NCI-H2107 treated with DMSO at 0.1 percent for 48 hours (cell line): Measurements from ENCODE around the gene TNP2.
"Not testable (repeated sequence)": the region's sequence is repeated elsewhere in the genome, so short reads cannot be mapped to it uniquely, and the experiment has no call there.

Source experiments
- DNase-seq: peaks from one replicate; lab custom pipeline; 2025; ENCODE audit not compliant: unreplicated experiment; lab: John Stamatoyannopoulos, UW

The TNP2 gene

DNA sequence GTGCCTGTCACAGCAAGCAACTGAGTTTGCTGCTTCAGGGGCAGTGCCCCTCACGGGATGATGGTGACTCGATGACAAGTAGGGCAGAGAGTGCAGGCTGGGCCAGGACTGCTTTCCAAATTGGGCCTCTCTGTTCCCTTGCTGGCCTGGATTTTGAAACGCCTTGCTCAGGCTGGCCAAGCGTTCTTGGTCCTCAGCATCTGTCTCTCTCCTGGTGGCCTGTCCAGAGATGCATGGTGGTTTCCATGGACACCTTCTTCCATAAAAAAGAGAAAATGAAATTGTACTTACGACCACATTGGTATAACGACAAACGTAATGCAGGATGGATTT lies 31.4 kb upstream of the TNP2 start:
- DNase-seq = no peak

DNA sequence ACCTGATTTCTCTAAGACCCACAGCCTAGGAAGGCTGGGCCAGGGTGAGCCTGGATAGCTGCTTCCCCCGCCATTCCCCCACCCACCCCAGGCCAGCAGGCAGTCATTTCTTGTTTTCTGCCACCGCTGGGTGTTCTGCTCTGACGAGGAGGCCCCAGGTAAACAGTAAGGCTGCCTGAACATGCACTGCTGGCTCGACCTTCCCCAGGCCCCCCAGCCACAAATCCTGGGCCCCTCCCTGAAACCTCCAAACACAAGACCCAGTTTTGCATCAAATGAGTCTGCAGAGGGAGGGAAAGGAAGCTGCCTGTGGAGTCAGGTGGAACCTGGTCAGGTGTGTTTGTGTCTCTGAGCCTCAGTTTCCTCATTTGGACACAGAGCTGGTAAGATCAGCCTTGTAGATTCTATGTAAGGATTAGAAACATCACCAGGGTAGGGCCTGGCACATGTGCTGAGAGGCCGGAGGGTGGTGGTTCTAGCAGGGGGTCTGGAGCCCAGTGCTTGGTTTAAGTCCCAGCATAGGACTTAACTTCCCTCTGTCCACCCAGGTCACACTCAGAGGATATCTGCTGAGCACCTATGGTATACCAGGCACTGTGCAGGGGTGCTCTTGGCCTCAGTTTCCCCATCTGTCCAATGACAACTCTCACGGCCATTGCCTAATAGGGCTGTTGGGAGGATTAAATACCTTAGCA lies 30.9 kb upstream of the TNP2 start:
- DNase-seq = no peak

DNA sequence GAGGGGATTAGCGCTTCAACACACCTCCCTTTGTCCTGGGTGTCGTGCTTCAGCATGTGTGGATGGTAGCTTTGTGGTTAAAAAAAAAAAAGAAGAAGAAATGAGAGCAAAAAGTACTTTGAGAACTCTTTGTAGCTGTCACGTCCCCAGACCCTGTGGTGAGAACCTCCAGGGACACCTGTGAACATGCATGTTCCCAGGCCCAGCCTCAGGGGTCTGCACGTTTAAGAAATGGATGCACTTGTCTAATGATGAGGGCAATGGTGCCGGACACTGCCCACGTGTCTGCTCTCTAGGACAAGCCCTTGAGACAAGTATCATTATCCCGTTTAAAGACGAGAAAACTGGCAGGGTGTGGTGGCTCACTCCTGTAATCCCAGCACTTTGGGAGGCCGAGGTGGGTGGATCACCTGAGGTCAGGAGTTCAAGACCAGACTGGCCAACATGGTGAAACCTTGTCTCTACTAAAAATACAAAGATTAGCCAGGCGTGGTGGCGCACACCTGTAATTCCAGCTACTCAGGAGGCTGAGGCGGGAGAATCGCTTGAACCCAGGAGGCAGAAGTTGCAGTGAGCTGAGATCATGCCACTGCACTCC lies 29.9 kb upstream of the TNP2 start:
- DNase-seq = not testable (repeated sequence)

DNA sequence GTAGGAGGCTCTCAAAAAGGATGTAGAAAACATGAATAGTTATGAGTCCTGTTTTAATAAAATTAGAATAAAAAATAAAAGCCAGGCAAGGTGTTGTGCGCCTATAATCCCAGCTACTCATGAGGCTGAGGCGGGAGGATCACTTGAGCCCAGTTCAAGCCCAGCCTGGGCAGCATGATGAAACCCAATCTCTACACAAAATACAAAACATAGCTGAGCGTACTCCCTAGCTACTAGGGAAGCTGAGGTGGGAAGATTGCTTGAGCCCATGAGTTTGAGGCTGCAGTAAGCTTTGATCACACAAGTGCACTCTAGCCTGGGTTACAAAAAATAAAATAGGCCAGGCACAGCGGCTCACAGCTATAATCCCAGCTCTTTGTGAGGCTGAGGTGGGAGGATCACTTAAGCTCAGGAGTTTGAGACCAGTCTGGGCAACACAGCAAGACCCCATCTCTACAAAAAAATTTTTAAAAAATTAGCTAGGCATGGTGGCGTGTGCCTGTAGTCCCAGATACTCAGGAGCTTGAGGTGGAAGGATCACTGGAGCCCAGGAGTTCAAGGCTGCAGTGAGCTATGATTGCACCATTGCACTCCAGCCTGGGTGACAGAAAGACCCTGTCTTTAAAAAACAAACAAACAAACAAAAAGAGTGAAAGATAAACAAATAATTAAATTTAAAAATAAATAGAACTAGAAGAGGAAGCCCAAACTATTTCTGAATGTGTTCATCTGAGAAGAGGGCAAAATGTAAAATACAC lies 29.2 kb upstream of the TNP2 start:
- no peak for DNase-seq

DNA sequence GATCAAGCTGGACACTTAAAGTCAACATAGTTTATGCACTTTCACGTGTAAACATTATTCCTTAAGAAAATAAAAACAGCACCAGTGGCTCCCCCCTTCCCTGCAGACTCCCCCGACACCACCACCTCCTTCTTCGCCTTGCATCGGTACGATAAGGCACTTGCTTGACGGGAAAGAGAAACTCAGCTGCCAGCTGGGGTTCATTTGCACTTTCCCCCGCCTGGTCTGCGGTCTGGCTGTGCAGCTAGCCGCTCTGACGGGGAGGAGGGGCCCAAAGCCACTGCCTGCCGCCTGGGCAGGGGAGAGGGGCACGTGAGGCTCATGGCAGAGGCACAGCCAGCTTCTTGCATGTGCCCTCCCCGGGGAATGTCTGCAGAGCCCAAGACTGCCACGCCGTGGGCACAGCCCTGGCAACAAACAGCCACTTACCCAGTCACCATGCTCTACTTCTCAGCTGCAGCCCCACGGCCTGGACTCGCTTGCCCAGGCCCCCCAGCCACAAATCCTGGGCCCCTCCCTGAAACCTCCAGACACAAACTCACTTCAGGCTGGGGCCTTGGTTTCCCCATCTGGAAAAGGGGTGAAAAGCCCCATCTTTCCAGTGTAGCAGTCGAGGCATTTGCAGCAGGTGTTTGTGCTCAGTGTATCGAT lies 28.5 kb upstream of the TNP2 start:
- DNase-seq = peak; percentile 89

DNA sequence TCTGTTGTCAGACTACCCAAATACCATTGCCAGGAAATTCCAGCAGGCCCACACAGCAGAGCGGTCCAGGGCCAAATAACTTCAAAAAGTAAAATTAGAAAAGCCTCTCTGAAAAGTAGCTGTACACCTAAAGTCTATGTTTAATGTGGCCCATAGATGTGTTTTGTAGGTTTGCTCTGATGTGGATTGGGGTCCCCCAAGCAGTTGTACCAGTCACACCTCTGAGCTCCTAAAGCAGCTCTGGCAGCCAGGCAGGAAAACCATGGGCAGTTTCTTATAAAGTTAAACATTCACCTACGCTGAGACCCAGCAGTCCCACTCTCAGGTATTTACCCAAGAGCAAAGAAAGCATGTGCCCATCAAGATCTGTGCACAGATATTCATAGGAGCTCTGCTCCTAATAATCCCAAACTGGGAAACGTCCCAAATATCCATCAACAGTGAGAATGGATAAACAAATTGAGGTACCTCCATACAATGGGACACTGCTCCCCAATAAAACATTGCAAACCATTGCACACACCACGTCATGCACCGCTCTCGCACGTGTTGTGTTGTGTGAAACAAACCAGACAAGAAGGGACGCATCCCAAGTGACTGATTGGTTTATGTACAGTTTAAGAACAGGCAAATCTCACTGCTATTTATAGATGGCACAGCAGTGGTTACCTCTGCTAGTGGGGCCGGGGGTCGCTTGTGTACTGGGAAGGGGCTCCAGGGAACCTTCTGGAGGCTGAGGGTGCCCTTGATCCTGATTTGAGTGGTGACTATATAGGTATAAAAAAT lies 27.8 kb upstream of the TNP2 start:
- no peak for DNase-seq

DNA sequence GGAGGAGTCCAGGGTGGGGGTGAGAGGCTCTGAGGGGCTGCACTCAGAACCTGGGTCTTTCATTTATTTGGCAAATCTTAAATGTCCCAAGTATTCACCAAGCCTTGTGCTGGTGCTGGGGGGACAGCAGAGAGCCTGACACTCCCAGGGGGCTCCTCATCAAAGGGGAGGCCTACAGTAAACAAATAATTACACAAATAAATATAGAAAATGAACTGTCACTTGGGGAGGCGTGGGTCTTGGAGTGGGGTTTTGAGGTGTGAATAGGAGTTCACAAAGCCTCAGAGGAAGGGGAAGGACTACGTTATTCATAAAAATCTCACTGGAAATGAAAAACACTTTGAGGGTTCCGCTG lies 27.2 kb upstream of the TNP2 start:
- DNase-seq = no peak

DNA sequence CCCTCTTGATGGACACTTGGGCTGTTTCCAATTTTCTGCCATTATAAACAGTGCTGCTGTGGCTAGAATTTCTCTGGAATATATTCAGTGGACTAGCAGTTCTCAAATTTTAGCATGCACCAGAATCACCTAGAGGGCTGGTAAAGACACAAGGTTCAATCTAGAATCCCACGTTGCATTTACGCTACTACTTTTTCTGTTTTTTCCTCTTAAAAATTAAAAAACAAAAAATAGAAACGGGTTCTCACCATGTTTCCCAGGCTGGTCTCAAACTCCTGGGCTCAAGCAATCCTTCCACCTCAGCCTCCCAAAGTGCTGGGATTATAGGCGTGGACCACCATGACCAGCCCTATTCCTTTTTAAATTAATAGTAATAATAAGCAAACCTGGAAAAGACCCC lies 26.5 kb upstream of the TNP2 start:
- no peak for DNase-seq

DNA sequence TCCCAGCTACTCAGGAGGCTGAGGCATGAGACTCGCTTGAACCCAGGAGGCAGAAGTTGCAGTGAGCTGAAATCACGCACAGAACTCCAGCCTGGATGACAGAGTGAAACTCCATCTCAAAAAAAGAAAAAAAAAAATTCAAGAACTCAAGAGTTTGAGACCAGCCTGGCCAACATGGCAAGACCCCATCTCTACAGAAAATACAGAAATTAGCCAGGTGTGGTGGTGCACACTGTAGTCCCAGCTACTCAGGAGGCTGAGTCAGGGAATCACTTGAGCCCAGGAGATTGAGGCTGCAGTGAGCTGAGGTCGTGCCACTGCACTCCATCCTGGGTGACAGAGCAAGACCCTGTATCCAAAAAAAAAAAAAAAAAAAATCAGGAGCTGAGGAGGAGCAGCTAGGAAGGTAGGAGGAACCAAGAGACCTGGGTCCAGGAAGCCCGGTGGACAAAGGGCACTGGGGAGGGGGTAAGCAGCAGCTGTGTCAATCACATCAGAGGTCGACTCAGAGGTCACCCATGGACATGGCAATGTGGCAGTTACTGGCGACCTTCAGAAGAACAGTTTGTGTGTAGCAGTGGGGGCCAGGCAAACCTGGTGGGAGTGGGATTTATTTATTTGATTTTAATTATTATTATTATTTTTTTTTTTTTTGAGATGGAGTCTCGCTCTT lies 23.1 kb upstream of the TNP2 start:
- DNase-seq = no peak

DNA sequence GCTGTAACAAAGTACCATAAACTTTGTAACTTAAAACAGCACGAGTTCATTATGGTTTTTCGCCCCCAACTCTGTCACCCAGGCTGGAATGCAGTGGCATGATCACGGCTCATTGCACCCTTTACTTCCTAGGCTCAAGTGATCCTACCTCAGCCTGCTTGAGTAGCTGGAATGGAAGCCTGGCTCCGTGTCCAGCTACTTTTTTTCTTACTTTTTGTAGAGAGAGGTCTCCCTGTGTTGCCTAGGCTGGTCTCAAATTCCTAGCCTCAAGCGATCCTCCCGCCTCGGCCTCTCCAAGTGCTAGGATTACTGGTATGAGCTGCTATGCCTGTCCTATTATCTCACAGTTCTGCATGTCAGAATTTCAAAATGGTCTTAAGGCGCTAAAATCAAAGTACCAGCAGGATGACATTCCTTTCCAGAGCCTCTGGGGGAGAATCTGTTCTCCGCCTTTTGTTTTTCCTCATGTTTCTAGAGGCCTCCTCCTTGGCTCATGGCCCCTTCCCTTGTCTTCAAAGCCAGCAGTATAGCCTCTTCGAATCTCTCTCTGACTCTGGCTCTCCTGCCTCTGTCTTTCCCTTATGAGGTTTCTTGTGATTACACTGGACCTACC lies 22.1 kb upstream of the TNP2 start:
- no peak for DNase-seq

DNA sequence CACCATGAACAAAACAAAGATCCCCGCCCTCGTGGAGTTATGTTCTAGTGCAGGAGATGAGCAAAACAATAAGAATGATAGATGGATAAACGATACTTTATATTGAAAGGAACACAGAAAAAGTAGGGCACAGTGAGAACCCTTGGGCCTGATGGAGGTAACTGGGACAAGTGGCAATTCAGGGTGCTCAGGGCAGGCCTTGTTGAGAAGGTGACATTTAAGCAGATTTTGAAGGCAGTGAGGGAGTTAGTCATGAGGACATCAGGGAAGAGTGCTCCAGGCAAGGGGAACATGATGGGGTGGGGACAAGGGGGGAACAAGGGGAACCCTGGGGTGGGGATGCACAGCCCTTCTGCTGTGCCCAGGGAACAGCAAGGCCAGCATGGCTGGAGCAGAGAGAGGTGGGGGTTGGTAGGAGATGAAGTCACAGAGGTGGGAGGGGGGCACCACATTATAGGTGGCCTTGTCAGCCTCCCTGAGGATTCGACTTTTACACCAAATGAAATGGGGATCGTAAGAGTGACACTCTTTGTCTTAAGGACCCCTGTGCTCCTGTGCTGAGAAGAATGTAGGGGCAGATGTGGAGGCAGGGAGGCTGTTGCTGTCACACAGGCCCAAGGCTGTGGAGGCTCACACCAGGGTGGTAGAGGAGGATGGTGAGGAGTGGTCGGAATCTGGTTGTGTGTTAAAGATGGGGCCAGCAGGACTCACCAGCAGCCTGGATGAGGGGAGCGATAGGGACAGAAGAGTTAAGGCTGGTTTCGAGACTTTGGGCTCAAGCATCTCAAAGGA lies 21.2 kb upstream of the TNP2 start:
- DNase-seq = no peak

DNA sequence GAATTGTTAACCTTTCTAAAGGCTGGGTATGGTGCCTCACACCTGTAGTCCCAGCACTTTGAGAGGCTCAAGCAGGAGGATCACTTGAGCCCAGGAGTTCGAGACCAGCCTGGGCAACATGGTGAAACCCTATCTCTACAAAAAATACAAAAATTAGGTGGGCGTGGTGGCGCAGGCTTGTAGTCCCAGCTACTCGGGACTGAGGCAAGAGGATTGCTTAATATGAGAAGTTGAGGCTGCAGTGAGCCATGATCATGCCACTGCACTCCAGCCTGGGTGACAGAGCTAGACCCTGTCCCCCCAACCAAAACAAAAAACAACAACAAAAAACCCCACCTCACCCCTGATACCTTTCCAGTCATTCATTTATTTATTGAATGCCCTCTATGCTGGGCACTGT lies 20.6 kb upstream of the TNP2 start:
- DNase-seq = not testable (repeated sequence)

DNA sequence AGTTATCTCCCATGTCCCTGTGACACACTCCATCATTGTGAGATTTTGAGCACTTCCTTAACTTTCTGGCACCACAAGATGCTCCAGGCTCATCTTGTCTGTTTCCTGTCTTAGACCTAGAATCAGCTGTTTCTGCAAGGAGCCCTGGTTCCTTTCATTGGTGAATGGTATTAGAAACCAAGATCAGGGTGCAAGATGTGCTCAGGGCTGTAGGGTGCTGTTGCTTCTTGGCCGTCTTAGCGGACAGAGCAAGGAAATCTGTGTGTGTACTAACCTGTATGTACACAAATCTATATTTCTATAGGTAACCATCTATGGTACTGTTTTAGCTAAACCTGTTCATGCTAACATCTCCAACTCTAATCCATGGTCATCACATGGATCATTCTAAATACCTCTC lies 20.1 kb upstream of the TNP2 start:
- no peak for DNase-seq

DNA sequence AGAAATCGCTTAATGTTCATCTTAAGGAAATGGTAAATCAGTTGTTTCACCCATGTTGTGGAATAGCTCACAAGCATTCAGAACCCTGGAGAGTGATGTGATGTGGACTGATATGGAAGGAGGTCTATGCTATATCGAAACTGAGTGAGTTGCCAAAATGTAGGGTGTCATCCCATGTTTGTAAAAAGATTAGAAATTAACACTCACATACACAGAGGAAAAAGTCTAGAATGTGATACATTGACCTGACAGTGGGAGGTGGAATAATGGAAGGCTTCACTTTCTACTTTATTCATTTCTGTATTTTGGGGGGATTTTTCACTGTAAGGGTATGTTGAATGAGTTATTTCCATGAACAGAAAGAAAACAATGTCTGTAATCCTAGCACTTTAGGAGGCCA lies 16.7 kb upstream of the TNP2 start:
- DNase-seq = no peak

DNA sequence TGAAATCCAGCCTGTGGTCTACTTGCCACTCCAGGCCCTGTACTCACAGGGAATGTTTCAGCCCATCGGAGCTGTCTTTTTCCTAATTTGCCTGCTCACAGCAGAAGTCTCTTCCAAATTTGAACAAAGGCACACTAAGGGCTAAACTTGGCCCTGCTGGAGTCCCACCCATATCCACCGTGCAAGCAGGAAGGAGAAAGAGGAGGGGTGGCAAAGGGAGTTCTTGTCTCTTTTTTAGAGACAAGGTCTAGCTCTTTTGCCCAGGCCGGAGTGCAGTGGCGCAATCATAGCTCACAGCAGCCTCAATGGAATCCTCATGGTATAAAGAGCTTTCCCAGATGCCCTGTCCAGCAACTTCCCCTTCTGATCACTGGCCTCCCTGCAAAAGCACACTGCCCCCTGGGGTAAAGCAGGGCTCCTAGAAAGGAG lies 14.7 kb upstream of the TNP2 start:
- no peak for DNase-seq

DNA sequence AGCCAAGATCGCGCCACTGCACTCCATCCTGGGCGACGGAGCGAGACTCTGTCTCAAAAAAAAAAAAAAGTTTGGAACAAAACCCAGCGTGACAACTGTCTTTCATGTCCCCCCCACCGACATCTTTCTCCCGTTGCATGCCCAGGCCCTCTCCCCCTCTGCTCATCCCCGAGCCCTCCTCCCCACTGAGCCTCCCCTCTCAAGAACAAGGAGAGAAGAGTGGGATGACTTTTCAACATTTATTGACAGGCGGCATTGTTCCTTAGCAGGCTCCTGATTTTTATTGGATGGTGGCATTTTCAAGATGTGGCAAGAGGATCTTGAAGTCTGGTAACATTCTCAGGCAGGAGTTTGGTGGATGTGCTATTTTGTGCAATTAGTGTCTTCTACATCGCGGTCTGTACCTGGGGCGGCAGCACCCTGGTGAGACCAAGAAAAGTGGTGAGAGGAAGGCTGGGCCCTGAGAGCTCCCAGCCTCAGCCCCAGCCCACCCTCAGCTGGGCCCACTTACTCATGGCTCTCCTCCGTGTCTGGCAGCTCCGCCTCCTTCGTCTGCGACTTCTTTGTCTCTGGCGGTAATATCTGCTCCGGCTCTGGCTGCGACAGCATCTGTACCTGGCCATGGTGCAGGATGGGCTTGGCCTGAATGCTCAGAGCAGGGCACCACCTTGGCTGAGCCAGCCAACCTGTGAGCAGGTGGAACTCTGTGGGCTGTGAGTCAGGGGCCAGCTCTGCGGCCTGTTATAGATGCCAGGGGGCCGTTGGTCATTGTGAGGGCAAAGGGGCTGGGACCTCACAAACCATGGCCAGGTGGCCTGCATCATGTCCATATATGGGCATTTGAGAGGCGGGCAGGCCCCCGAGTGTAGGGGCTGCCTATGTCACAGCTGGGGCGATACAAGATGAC lies 11.7 kb upstream of the TNP2 start, which contains the start of gene PRM1:
Gene PRM1 (minus strand): TSS at position 715 of the 907 bp plus-strand sequence. CDS start 92 bp downstream, at position 623.
- DNase-seq = no peak

DNA sequence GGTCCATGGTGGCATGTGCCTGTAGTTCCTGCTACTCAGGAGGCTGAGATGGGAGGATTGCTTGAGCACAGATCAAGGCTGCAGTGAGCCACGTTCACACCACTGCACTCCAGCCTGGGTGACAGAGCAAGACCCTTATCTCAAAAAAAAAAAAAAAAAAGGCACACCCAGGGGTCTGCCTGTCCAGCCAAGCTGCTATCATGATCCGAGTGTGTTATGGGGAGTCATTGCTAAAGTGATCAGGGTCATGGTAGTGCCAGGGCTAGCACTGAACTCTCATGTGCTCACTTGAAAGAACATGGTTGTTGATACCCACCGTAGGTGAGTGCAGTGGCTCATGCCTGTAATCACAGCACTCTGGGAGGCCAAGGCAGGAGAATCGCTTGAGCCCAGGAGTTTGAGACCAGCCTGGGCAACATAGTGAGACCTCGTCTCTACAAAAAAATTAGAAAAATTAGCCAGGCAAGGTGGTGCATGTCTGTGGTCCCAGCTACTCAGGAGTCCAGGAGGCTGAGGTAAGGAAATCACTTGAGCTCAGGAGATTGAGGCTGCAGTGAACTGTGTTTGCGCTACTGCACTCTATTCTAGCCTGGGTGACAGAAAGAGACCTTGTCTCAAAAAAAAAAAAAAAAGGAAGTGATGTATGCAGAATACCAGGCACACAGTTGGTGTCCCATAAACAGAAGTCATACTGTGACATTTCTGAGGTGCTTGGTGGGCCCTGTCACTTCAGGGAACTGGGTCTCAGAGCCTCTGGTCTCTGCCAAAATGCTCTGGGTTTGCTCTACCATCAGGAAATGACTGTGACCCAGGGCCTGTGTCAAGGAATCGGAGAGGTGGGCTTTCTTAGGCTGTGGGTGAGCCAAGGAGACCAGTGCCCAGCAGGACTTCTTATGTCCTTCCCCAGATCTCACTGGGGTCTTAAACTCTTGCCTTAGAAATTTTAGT lies 9.8 kb upstream of the TNP2 start:
- no peak for DNase-seq
